ENCODE data around the gene MAN2B1. TPM values are rescaled to one million over a fixed set of nuclear protein-coding genes. Genes with fewer than 3 reads are reported as not detected.
A peak's percentile ranks its signal among the peaks of the same experiment; 100 is the strongest.

MAN2B1 gene
- total and polyA plus RNA-seq, 2 of the 13 experiments (the other 11 are each of a cell fraction or from before 2014, with no cell fraction given), result 23.6 to 23.8 TPM

GRCh38 chr19:12610540-12611360, 55.8 kb downstream of the MAN2B1 start, which contains the start of the genes ZNF490 and ZNF791 (continued):
- TF ChIP-seq, protein P1, sequence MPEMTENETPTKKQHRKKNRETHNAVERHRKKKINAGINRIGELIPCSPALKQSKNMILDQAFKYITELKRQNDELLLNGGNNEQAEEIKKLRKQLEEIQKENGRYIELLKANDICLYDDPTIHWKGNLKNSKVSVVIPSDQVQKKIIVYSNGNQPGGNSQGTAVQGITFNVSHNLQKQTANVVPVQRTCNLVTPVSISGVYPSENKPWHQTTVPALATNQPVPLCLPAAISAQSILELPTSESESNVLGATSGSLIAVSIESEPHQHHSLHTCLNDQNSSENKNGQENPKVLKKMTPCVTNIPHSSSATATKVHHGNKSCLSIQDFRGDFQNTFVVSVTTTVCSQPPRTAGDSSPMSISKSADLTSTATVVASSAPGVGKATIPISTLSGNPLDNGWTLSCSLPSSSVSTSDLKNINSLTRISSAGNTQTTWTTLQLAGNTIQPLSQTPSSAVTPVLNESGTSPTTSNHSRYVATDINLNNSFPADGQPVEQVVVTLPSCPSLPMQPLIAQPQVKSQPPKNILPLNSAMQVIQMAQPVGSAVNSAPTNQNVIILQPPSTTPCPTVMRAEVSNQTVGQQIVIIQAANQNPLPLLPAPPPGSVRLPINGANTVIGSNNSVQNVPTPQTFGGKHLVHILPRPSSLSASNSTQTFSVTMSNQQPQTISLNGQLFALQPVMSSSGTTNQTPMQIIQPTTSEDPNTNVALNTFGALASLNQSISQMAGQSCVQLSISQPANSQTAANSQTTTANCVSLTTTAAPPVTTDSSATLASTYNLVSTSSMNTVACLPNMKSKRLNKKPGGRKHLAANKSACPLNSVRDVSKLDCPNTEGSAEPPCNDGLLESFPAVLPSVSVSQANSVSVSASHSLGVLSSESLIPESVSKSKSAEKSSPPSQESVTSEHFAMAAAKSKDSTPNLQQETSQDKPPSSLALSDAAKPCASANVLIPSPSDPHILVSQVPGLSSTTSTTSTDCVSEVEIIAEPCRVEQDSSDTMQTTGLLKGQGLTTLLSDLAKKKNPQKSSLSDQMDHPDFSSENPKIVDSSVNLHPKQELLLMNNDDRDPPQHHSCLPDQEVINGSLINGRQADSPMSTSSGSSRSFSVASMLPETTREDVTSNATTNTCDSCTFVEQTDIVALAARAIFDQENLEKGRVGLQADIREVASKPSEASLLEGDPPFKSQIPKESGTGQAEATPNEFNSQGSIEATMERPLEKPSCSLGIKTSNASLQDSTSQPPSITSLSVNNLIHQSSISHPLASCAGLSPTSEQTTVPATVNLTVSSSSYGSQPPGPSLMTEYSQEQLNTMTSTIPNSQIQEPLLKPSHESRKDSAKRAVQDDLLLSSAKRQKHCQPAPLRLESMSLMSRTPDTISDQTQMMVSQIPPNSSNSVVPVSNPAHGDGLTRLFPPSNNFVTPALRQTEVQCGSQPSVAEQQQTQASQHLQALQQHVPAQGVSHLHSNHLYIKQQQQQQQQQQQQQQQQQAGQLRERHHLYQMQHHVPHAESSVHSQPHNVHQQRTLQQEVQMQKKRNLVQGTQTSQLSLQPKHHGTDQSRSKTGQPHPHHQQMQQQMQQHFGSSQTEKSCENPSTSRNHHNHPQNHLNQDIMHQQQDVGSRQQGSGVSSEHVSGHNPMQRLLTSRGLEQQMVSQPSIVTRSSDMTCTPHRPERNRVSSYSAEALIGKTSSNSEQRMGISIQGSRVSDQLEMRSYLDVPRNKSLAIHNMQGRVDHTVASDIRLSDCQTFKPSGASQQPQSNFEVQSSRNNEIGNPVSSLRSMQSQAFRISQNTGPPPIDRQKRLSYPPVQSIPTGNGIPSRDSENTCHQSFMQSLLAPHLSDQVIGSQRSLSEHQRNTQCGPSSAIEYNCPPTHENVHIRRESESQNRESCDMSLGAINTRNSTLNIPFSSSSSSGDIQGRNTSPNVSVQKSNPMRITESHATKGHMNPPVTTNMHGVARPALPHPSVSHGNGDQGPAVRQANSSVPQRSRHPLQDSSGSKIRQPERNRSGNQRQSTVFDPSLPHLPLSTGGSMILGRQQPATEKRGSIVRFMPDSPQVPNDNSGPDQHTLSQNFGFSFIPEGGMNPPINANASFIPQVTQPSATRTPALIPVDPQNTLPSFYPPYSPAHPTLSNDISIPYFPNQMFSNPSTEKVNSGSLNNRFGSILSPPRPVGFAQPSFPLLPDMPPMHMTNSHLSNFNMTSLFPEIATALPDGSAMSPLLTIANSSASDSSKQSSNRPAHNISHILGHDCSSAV (CRISPR knock-in tag; IDR thresholded peaks at IDR 0.05; ENCODE audit: borderline replicate concordance), result no peak
- TF ChIP-seq MYNN (CRISPR knock-in tag; IDR thresholded peaks at IDR 0.05; ENCODE audit: low read depth) (no peak), ZNF639 (CRISPR knock-in tag; conservative IDR thresholded peaks at IDR 0.05) (peak; percentile 83; the same call in 1 of the 2 replicates), SKIL (CRISPR knock-in tag; IDR thresholded peaks at IDR 0.05; ENCODE audit: borderline replicate concordance) (no peak), ZIK1 (CRISPR knock-in tag; IDR thresholded peaks at IDR 0.05; ENCODE audit: borderline replicate concordance, low read depth) (0 out of 2 replicates have a peak, but pooled peaks have one; percentile 88), ZNF121 (CRISPR knock-in tag; IDR thresholded peaks at IDR 0.05) (no peak), ZNF367 (CRISPR knock-in tag; IDR thresholded peaks at IDR 0.05; ENCODE audit: borderline replicate concordance) (no peak), ZNF20 (CRISPR knock-in tag; IDR thresholded peaks at IDR 0.05) (no peak), NCOA2 (CRISPR knock-in tag; IDR thresholded peaks at IDR 0.05) (peak; percentile 57; the same call in 1 of the 2 replicates), ZNF776 (CRISPR knock-in tag; IDR thresholded peaks at IDR 0.05) (no peak; the same call in 1 of the 2 replicates), FOSL1 (CRISPR knock-in tag; IDR thresholded peaks at IDR 0.05; ENCODE audit: borderline replicate concordance) (no peak), ZNF567 (CRISPR knock-in tag; IDR thresholded peaks at IDR 0.05; ENCODE audit: borderline replicate concordance) (peak; percentile 25; the same call in 1 of the 2 replicates), DDIT3 (CRISPR knock-in tag; IDR thresholded peaks at IDR 0.05) (no peak), ZFP82 (CRISPR knock-in tag; IDR thresholded peaks at IDR 0.05; ENCODE audit: borderline replicate concordance) (0 out of 2 replicates have a peak, but pooled peaks have one; percentile 77)

Data from HepG2 (cell line).